ENCODE results near the gene ZNF594. TPM values are rescaled to one million over a fixed set of nuclear protein-coding genes. Genes with fewer than 3 reads are reported as not detected.
"Not testable (repeated sequence)": the region's sequence is repeated elsewhere in the genome, so short reads cannot be mapped to it uniquely, and the experiment has no call there.

ZNF594 gene
- total RNA-seq, 3 donors from 2014 or later = 9.4 to 27.7 (median 22.6) TPM

GRCh38 chr17:5220074-5220473 lies 28.4 kb upstream of the ZNF594 start:
- Histone ChIP-seq H3K4me3 (no peak overlapping the region), H3K27me3 (no peaks in the 10 kb centered on the region), H3K27ac (no peak overlapping the region), H3K36me3 (no peaks in the 10 kb centered on the region), H3K9me3 (no peaks in the 10 kb centered on the region), H3K4me1 (no peaks in the 10 kb centered on the region)
- DNase-seq (ENCODE audit: low spot score in 2 of 2) = no peak
- no peak for TF ChIP-seq CTCF (IDR thresholded peaks at IDR 0.05)
- TF ChIP-seq POLR2AphosphoS5 (IDR thresholded peaks at IDR 0.05) = no peak
- TF ChIP-seq POLR2A (IDR thresholded peaks at IDR 0.05) = no peak
- intact Hi-C loops (cut with DNase I; ENCODE audit: low total_unique reads) = no loop called here

GRCh38 chr17:5219536-5219935 lies 27.9 kb upstream of the ZNF594 start:
- intact Hi-C loops (cut with DNase I; ENCODE audit: low total_unique reads) = no loop called here
- Histone ChIP-seq H3K9me3 (no peaks in the 10 kb centered on the region), H3K27ac (peak overlapping the region in 1 of 2 donors; percentile 12), H3K4me3 (no peak overlapping the region), H3K36me3 (no peaks in the 10 kb centered on the region), H3K27me3 (no peaks in the 10 kb centered on the region), H3K4me1 (no peaks in the 10 kb centered on the region)
- no peak for TF ChIP-seq POLR2AphosphoS5 (IDR thresholded peaks at IDR 0.05)
- no peak for TF ChIP-seq POLR2A (IDR thresholded peaks at IDR 0.05)
- TF ChIP-seq CTCF (IDR thresholded peaks at IDR 0.05) = no peak
- DNase-seq (ENCODE audit: low spot score in 2 of 2) = no peak

GRCh38 chr17:5217562-5217961 lies 25.9 kb upstream of the ZNF594 start:
- intact Hi-C loops (cut with DNase I; ENCODE audit: low total_unique reads); H3K9me3 ChIP-seq; H3K4me3 ChIP-seq; H3K27ac ChIP-seq; H3K27me3 ChIP-seq; H3K36me3 ChIP-seq; H3K4me1 ChIP-seq; DNase-seq (ENCODE audit: low spot score in 2 of 2): not testable (repeated sequence)

- intact Hi-C loops (cut with DNase I; ENCODE audit: low total_unique reads) = no loop called here
- H3K4me3 ChIP-seq = no peak overlapping the region
- DNase-seq (ENCODE audit: low spot score in 2 of 2) = no peak
- H3K4me1 ChIP-seq = no peaks in the 10 kb centered on the region
- no peaks in the 10 kb centered on the region for H3K27me3 ChIP-seq
- TF ChIP-seq POLR2AphosphoS5 (IDR thresholded peaks at IDR 0.05) (no peak), POLR2A (IDR thresholded peaks at IDR 0.05) (no peak), CTCF (IDR thresholded peaks at IDR 0.05) (no peak)
- H3K36me3 ChIP-seq = no peaks in the 10 kb centered on the region
- no peaks in the 10 kb centered on the region for H3K9me3 ChIP-seq
- H3K27ac ChIP-seq = no peak overlapping the region
Measured at GRCh38 chr17:5211458-5211857, 19.8 kb upstream of the ZNF594 start.

DNA sequence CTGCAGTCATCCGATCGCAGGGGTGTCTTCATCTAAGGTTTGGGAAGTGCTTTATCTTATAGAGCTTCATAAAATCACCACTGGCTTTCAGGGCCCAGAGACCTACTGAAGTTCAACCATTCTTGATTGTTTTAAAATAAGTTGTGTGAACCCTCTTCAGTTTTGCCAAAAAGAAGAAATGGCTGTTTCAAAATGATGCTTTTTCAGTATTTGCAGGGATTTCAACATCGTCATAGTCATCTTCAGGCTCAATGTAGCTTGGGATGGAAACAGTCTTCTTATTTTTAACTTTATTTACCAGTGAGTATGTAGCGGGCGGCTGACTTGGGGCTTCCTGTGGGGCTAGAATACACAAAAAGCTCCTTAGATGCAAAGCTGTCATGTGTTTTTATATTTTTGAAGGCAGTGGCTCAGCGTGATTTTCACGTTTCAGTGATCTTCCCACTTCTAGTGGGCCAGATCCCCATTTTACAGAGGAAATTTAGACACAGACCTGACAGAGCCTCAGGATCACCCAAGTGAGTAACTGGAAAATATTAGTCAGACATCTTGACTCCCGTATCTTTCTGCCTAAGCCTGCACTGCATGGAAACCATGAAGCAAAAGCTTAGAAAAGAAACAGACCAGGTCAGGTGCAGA lies 19.1 kb upstream of the ZNF594 start:
- intact Hi-C loops (cut with DNase I; ENCODE audit: low total_unique reads) = no loop called here
- H3K36me3 ChIP-seq = no peaks in the 10 kb centered on the region
- no peak overlapping the region for H3K27ac ChIP-seq
- no peak for TF ChIP-seq CTCF (IDR thresholded peaks at IDR 0.05)
- no peak for TF ChIP-seq POLR2A (IDR thresholded peaks at IDR 0.05)
- no peak for TF ChIP-seq POLR2AphosphoS5 (IDR thresholded peaks at IDR 0.05)
- no peaks in the 10 kb centered on the region for H3K27me3 ChIP-seq
- no peak for DNase-seq (ENCODE audit: low spot score in 2 of 2)
- no peaks in the 10 kb centered on the region for H3K9me3 ChIP-seq
- H3K4me1 ChIP-seq = no peaks in the 10 kb centered on the region
- H3K4me3 ChIP-seq = no peak overlapping the region

DNA sequence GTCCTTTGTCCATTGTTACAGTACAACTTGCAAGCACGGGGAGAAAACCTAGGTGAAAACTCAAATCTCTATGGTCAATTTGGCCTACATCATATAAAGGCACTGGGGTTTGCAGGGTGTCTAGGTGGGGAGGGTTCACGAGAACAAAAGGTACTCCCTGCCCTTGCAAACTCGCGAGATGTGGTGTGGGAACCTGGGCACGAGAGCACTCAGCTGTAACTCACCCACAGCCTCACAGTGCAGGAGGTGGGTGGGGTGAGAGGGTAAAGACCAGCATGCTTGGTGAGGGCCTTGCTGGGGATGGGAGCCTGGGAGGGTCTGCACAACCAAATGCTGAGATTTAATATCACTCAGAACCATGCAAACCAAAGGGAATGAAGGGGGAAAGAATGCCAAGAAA lies 18.4 kb upstream of the ZNF594 start:
- H3K27me3 ChIP-seq = no peaks in the 10 kb centered on the region
- H3K4me3 ChIP-seq = no peak overlapping the region
- DNase-seq (ENCODE audit: low spot score in 2 of 2) = no peak
- TF ChIP-seq POLR2AphosphoS5 (IDR thresholded peaks at IDR 0.05) (no peak), POLR2A (IDR thresholded peaks at IDR 0.05) (no peak), CTCF (IDR thresholded peaks at IDR 0.05) (no peak)
- intact Hi-C loops (cut with DNase I; ENCODE audit: low total_unique reads) = no loop called here
- H3K27ac ChIP-seq = no peak overlapping the region
- no peaks in the 10 kb centered on the region for H3K4me1 ChIP-seq
- H3K36me3 ChIP-seq = no peaks in the 10 kb centered on the region
- H3K9me3 ChIP-seq = no peaks in the 10 kb centered on the region

All from breast epithelium (tissue), 4 donors.